ENCODE results near the gene ARAP2.

Gene ARAP2

DNA sequence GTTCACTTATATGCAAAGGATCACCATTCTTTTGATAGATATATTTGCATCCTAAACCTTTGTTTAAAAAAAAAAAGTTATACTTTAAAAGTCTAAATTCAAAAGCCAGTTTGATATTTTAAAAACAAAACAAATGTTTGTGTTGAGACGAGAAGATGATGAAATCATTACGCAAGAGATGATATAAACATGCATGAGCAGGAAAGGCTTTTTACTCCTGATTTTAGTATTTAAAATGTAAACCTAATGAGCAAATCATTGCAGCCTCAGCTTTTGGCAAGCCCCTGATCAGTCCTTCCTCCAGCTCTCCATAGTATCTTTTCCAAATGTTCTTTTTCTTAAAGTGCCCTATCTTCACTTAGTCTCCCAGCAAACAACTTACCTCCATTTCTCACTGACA is 115.6 kb downstream of the ARAP2 start:
- no peak for DNase-seq (ENCODE audit: low spot score)

- no peak for DNase-seq (ENCODE audit: low spot score)
Measured at GRCh38 chr4:36123906-36124305, 120.4 kb downstream of the ARAP2 start.

DNA sequence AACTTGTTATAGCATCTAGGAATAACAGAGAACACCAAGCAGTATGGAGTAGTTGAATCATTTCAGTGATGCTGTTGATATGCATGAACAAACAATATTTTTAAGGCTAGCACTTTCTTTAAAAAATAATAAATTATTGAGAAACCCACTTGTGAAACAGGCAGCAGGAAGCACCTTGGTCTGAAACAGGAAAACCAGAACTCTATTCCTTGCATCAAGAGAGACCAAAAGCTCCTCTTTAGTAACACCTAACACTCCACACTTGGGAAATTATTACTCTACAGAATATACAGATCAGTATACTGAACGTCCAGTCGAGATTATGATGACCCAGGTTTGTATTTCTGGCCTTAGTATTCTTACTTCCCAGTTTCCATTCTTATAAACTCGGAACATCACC is 129.0 kb downstream of the ARAP2 start:
- DNase-seq (ENCODE audit: low spot score): no peak

DNA sequence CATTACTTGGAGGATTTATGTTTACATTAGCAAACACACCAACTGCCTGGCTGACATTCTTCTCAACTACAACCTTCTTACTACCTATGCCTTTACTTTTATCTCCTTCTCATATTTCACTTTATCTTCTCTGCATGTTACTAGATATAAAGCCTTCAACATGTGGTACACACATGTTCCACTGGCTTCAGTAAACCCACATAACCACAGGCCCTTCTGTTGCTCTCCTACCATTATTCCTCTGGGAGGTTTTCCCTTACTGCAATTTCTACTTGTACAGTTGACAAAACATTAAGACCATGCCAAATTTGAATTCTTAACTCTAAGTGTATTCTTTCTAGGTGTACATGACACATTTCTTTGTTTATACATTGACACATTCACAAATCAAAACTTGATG is 133.1 kb downstream of the ARAP2 start:
- no peak for DNase-seq (ENCODE audit: low spot score)

- DNase-seq (ENCODE audit: low spot score): no peak
Measured at GRCh38 chr4:36099509-36099908, 144.8 kb downstream of the ARAP2 start.

DNA sequence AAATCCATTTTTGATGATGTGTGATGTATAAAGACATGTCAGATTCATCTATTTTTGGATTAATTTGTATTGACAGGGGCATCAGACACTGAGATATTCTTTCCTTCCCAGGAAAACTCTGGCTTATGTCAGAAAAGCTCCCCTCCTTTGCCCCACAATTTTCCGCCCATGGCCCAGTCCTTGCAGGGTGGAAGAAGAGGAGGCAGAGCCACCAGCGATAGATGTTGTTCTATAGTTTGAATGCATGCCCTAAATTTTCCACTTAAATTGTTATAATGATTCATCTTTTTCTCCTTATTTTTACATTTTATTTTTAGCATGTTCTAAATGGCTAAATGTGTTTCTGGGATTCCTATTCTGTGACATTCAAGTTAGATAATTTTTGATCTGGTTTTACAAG is 149.3 kb downstream of the ARAP2 start:
- DNase-seq (ENCODE audit: low spot score): no peak

- DNase-seq (ENCODE audit: low spot score): no peak
Measured at GRCh38 chr4:36091997-36092396, 152.3 kb downstream of the ARAP2 start.

GRCh38 chr4:36088542-36088941 is 155.8 kb downstream of the ARAP2 start:
- DNase-seq (ENCODE audit: low spot score): peak; percentile 2

- no peak for DNase-seq (ENCODE audit: low spot score)
Measured at GRCh38 chr4:36086261-36086786, 158.0 kb downstream of the ARAP2 start.

DNA sequence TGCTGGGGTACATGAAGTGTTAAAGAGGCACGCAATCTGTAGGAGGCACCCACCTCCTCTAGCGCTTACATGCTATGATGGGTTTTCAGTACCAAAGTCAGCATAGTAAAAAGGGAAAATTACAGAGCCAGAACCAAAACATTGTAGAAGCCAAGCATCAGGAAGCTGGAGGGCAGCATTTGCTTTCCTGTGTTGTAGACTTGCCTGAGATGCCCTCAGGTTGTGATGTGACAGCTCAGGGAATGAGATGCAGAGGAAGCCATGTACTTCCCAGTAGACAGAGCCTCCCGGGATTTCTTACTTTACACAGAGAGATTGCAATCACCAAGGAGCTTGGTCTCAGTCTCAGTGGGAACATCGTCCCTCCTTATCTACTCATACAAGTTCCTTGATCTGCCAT is 161.5 kb downstream of the ARAP2 start:
- no peak for DNase-seq (ENCODE audit: low spot score)

DNA sequence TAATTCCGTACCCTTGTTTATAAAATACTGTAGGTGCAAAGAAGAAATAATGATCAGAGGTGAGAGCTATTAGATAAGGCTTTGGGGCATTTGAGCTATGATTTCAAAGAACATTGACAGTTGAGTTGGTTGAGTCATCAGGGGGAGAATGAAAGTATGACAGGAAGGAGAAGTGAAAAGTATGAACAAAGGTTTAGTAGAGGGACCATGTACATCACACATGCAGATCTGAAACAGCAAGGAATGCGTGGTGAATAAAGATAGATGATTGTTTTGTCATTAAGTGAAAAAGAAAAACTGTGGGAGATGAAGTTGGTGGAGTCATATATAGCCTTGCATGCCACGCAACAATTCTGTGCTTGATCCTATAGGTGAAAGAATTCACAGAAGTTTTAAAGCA is 163.1 kb downstream of the ARAP2 start:
- no peak for DNase-seq (ENCODE audit: low spot score)

DNA sequence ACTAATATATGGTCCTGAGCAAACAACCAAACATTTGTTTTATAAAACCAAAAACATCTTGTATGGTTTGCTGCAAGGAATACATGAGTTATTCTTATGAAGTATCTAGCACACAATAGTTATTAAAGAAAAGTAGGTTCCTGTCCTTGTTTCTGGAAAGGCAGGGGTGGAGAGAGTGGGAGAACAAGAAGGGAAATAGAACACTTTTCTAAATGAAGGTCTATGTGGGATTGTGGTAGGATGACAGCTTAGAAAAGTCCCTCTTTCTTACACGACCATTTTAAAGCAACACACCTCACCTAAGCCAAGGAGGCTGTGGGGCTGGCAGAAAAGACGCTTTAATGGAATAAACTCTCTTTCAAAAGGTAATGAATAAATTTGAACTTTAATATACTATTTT is 164.6 kb downstream of the ARAP2 start:
- no peak for DNase-seq (ENCODE audit: low spot score)

DNA sequence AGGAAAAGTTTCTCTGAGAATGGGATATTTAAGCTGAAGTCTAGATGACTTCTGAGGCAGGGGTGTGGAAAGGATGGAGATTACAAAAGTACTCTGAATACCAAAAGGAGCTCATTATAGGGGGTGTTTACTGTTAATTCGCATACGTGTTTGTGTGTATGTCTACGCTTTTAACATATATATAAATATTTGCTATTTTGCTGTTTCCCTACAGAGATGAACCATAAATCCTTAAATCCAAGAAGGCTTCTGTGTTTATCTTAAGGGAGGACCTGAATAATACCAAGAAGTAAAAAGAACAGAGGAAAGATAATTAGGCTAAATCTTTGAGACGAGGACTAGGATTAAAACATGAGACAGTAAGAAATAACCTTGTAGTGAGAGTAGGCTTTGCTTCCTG is 166.0 kb downstream of the ARAP2 start:
- no peak for DNase-seq (ENCODE audit: low spot score)

DNA sequence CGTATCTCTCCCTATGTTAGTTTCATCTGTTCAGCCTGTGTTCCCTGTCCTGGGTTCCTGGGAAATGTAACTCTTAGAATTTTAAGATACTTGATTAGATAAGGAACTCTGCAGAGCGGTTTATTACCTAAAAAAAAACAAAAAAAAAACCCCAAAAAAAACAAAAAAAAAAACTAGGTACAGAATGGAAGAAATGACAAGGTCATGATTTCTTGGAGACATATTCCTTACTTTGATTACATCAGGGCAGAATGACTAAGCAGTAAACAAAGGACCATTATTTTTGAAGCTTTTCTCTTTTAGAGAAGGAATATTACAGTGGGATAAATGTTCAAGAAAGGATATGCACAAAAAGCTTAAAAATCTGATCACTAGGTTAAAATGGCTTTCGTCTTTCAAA is 171.8 kb downstream of the ARAP2 start:
- peak; percentile 2 for DNase-seq (ENCODE audit: low spot score)

GRCh38 chr4:36067116-36067515 is 177.2 kb downstream of the ARAP2 start:
- no peak for DNase-seq (ENCODE audit: low spot score)

- DNase-seq (ENCODE audit: low spot score): no peak
Measured at GRCh38 chr4:36065274-36065871, 178.9 kb downstream of the ARAP2 start.

GRCh38 chr4:36064117-36064516 is 180.2 kb downstream of the ARAP2 start:
- no peak for DNase-seq (ENCODE audit: low spot score)

GRCh38 chr4:36056136-36056535 is 188.2 kb downstream of the ARAP2 start:
- DNase-seq (ENCODE audit: low spot score): no peak

DNA sequence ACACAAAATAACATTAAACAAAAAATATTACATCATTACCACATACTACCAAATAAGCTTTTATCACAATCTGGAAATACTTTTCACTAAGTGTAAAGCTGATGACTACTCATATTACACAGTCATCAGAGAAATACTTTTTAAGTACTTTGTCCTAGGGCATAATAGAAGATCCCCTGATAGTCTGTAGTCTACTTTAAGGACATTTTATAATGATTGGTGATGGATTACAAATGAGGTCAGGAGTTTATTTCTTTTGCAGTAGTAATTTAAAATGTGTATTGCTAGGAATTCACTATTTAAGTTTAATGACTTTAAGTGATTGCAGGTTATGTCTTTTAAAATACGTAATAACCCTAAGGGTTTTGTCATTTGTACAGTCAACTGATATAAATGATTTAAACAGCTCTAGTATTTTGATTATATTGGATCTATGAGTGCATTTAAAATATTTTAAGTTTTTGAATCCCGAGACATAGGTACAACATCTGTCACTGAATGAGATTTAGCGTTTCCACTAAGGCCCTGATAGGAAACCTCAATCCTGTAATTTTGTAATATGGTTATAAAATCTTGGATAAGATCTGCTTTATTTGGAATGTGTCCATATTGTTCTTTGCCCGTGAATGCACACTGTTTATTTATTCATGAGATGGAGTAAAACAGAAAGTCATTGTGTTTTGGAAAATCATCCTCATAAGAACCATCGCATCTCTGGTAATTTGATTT is 189.5 kb downstream of the ARAP2 start:
- peak; percentile 30 for DNase-seq (ENCODE audit: low spot score)

GRCh38 chr4:36053930-36054329 is 190.4 kb downstream of the ARAP2 start:
- DNase-seq (ENCODE audit: low spot score): peak; percentile 1

- no peak for DNase-seq (ENCODE audit: low spot score)
Measured at GRCh38 chr4:36051634-36052033, 192.7 kb downstream of the ARAP2 start.

GRCh38 chr4:36046026-36046425 is 198.3 kb downstream of the ARAP2 start:
- DNase-seq (ENCODE audit: low spot score): no peak

- no peak for DNase-seq (ENCODE audit: low spot score)
Measured at GRCh38 chr4:36043901-36044300, 200.4 kb downstream of the ARAP2 start.

DNA sequence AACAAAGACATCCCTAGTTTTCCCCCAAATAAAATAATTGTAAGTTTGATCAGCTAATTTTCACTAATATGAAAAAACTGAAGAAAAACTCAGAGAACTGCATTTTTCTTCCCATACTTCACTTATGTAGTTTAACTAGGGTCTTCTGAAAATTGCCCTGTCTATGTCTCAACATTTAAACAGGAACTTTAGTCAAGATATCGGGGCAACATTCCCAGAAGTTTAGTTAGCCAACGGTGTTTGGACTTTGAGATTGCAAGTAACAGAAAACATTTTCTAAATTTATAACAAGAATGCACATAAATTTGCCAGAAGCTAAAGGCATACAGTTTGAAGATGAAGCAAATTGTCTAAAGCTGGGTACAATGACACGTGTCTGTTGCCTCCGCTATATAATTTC is 201.1 kb downstream of the ARAP2 start:
- no peak for DNase-seq (ENCODE audit: low spot score)
